ENCODE results near the gene KLHDC9.
A peak's percentile ranks its signal among the peaks of the same experiment; 100 is the strongest.
"Not testable (repeated sequence)": the region's sequence is repeated elsewhere in the genome, so short reads cannot be mapped to it uniquely, and the experiment has no call there.

KLHDC9 gene, protein sequence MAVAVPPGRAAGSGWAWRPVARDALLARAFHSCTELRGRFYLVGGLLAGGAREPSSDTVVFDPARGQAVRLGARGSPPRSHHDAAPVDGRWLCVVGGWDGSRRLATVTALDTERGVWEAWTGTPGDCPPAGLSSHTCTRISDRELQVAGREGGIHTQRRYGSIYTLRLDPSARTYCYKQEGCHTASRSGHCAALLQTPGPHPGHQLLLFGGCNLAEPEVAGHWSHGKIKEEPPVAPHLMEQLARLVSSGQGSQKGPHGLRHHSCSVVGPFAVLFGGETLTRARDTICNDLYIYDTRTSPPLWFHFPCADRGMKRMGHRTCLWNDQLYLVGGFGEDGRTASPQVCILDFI

DNA sequence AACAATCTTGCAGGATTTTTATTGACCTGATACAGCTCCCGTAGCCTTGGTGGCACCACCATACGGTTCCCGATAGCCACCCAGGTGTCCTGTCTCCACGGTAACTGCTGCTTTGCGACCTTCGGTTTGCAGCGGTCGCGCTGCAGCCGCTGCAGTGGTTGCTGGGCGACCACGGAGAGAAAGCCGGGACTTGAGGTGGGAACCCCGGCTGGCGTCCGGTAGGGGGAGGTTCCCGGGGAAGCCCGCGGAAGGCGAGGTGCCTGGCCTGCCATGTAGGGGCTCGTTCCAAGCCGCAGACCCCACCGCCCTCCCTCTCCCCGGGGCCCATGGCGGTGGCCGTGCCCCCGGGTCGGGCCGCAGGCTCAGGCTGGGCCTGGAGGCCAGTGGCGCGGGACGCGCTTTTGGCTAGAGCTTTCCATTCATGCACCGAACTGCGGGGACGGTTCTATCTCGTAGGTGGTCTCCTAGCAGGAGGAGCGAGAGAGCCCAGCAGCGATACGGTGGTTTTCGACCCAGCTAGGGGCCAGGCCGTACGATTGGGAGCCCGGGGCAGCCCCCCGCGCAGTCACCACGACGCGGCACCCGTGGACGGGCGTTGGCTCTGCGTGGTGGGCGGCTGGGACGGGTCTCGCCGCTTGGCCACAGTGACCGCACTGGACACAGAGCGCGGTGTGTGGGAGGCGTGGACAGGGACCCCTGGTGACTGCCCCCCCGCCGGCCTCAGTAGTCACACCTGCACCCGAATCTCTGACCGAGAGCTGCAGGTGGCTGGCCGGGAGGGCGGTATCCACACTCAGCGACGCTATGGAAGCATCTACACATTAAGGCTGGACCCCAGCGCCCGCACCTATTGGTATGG, at the start of gene KLHDC9:
TSS of gene KLHDC9 (plus strand) at position 152 of the 859 bp plus-strand sequence. CDS start at position 327, 175 bp downstream.
- DNase-seq: peak; percentile 64

DNA sequence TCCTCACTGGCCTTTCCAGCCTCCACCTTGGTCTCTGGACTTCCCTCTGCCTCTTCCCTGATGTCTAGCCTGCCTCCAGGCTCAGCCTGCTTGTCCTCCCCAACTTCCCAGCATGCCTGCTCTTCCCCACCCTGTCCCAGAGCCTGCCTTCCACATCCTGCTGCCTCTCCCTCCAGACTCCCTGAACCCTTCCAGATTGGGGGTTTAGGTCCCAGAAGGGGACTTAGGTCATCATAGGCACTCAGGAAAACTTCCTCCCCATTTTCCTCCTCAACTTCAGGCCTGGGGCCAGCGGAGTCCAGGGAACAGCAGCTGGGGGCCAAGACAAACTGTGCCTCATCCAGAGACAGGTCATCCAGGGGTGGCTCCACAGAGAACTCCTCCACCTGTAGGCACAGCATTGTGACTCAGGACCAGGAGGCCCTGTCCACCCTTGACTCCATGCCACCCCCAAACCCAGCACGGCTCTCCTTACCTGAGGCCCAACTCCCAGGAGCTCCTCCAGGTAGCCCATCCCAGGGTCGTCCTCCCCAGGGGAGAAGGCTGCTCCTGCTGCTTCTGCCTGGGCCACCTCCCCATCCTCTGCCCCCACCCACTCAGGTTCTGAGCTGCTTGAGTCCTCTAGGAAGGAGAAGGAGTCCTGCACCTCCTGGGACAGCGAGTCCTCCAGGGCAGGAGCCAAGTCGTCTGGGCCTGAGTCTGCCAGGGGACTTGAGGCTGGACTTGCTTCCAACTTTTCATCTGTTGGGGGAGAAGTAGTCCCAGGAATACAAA, 49.0 kb upstream of the KLHDC9 start:
- no peak for DNase-seq

DNA sequence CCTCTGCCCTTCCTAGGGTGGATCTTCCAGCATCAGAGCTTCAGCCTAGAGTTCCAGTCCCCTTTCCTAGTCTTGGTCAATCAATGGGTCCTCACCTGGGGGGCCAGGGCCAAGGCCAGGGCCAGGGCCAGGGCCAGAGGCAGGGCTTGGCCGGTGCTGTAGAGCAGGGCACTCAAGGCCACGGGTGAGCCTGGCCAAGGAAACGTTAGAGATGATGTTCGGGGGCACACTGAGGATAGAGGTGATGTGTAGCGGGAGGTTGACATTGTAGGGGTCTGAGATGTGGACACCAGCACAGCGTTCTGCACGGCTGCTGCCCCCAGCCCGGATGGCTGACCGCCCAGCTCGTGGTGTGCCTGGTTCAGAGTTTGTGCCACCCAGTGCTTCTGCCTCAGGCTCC, 46.9 kb upstream of the KLHDC9 start:
- no peak for DNase-seq

DNA sequence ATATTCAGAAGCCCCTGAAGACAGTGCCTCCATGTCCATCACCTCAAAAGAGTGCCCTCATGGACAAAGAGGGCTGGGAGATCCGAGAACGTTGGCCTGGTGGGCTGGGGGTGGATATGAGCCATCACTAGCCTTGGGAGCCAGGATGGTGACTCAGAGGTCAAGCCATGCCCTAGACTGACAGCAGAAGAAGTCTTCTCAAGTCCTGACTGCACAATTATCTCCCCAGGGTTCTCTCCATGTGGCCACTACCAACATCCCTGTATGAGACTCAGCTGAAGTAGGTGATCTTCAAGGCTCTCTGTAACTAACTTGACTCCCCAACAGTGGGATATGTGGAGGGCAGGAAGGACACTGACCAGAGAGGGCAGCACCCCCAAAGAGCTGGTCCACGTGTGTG, 45.3 kb upstream of the KLHDC9 start:
- DNase-seq: no peak

DNA sequence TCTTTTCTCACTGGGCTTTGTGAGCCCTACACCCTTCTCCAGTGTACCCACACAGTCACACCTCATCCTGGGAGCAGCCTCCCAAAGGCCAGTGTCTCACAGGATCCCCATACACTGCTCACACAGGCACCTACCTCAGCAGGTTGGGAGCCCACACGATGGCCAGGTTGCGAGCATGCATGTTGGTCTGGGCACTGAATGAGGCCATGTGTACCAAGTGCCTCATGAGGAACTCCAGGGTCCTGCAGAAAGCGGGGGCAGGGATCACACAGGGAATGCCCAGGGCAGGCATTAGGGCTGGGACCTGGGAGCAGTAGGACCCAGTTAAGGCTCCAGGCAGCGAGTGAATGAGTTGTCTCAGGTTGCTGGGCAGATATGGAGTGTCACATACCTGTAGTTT, 43.9 kb upstream of the KLHDC9 start:
- no peak for DNase-seq

DNA sequence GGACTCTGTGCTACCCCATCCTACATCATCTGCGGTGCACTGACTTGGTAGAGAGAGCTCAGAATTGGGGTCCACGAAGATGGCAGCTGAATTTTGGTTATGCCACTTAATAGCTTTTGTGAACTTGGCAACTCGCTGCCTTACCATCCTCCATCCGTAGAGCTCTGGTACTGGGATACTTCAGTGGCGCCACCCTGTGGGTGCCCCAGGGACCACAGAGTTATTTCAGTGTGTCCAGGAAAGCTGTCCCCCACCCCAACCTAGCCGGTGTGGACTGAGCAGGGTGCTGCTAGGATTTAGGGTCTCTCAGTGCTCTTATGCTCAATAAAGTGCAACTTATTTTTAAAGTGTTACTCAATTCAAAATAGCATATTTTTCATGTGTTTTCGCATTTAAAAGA, 43.4 kb upstream of the KLHDC9 start:
- no peak for DNase-seq

DNA sequence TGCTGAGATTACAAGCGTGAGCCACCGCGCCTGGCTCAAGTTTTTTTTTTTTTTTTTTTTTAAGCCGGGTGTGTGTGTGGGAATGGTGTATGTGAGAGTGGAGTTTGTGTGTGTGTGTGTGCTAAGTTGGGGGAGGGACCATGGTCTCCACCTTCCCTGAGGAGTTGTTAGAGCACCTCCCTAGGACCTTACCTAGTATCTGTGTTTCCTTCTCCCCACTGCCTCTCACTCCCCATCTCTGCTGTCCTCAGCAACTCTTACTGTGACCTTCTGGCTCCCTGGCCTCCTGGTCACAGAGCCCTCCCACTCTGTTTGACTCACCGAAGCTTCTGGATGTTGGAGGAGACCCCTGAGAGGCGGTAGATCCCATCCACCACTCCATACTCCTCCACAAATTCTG, 38.9 kb upstream of the KLHDC9 start:
- DNase-seq: no peak

DNA sequence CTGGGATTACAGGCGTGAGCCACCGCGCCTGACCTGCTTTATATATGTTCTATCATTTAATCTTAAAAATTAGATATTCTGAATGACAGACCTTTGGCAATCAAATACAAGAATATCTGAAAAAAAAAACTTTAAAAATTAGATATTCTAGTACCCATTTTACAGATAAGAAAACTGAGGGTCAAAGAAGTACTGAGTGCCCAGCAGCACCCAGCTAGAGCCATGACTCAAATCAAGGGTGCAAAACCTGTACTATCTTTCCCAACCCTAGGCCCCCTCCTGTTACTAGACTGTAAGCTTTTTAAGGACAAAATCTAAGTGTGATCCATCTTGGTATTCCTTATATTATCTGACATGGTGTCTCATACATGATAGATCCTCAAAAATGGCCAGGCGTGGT, 36.7 kb upstream of the KLHDC9 start:
- DNase-seq: no peak

DNA sequence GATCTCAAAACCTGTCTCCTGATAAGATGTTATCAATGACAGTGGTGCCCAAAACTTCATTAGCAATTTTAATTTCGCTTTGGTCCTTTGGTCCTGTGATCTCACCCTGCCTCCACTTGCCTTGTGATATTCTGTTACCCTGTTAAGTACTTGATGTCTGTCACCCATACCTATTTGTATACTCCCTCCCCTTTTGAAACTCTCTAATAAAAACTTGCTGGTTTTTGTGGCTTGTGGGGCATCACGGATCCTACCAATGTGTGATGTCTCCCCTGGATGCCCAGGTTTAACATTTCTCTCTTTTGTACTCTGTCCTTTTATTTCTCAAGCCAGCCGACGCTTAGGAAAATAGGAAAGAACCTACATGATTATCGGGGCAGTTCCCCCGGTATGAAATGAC, 34.2 kb upstream of the KLHDC9 start:
- not testable (repeated sequence) for DNase-seq

DNA sequence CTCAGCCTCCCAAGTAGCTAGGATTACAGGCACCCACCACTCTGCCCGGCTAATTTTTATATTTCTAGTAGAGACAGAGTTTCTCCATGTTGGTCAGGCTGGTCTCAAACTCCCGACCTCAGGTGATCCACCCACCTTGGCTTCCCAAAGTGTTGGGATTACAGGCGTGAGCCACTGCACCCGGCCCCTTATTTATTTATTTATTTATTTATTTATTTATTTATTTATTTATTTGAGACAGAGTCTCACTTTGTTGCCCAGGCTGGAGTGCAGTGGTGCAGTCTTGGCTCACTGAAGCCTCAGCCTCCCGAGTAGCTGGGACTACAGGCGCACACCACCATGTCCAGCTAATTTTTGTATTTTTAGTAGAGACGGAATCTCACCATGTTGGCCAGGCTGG, 32.5 kb upstream of the KLHDC9 start:
- not testable (repeated sequence) for DNase-seq

DNA sequence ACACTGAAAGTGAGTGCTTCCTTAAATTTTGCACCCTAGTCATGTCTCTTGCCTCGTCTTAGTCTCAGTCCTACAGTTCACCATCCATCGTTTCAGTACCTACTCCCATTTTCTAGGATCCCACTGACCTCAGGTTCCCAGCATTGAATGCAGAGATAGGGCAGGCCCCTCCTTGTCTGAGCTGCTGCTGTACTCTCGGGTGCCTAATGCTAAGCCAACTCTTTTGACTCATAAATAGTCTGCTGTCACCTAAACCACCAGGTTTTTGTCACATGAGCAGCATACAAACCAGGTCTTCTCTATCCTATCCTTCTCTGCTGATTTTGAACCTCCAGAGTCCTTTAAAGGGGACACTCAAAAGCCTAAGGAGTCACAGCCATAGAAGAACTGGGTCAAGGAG, 31.5 kb upstream of the KLHDC9 start:
- no peak for DNase-seq

DNA sequence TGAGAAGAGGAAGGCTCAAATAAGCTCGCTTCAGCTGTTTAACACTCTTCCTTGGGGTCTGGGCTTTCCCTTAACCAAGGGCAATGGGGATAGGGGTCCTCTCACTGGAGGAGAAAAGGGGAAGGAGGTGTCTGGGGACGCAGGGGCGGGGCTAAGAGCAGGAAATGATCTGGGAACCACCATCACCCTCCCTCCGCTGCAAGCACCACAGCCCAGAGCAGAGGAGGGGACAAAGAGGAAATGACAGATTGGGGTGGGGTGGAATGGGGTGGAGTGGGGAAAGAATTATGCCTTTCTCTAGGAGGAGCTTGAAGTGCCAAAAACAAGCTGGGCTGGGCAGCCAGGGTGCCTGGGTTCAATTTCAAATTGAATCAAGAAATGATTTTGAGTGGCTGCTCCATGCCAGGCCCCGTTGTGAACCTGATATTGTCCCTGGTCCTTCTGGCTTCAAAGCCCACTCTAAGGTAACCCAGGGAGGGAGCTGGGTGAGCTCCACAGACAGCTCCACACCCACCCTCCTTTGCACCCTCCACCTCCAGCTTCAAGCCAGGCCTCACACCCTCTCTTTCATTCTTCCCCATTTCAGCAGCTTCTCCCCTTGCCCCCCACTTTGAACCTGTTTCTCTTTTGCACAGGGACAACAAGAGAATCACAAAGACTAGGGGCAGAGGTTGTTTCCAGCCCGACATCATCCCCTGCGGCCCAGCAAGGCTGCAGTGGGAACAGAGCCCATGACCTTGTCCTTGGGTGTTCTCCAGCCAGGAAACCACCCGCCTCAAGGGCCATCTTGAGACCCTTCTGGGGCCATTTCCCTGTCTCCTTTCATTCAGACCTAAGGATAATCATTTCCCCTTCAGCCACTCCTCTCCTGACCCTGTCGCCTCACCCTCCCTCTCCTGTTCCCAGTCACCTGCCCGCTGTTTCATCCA, 29.6 kb upstream of the KLHDC9 start:
- peak; percentile 80 for DNase-seq

DNA sequence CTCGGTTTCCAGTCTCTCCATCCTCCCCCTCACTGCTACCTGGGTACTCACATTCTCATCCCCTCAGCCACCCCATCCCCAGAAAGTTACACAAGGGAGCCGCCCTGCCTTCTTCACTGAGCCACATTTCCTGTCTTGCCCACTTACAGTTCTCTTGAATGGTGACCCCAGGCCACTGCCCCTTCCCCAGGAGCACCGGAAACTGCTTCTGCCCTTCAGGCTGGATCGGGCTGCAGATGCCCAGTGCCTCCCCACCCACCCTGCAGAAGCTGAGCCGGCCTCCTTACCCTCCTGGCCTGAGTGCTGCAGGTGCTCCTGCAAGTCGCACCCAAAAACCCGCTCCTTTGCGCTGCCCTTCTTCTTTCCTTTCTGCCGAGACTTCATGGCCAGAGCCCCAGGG, 28.9 kb upstream of the KLHDC9 start:
- peak; percentile 34 for DNase-seq

DNA sequence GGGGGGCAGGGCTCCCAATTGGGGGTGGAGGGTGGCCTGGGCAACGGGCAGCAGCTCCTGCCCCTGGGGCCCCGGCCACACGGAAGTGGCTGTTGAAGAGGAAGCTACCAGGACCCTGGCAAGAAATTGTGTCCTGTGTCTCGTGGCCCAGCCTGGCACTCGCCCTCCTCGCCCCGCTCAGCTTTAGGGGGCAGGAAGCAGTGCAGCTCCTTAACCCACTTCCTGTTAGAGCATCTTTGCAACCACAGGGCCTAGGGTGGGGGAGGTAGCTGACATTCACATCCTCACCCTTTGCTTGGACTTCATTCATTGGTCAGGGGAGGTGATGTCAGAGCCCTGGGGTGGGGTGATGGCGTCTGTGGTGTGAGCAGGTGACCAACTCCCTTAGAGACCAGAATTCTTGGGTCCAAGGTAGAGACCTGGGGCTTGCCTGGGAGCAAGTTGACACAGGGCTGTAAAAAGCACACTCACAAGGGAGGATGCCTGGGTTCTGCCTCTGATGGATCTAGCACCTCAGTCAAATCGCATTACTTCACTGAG, 28.4 kb upstream of the KLHDC9 start, which contains the start of gene ARHGAP30:
TSS of gene ARHGAP30 (minus strand) at position 161 of the 540 bp plus-strand sequence. CDS start 267 bp downstream, outside the sequence.
- peak; percentile 77 for DNase-seq

DNA sequence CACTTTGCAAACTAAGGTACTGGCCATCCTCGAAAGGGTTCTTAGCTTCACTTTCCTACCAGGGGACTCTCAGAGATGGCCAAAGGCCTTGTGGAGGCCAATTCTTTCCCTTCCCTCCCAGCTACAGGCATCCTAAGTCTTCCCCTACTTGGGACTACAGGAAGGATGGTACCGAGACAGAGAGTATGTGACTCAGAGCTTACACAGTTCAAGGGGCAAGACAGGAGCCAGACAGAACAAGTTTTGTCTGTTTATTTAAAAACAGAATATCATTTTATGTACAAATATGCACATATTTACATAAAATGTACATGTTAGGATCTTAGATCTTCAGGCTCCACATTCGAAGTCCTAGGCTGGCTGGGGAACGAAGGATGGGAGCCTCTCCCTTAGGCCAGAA, 27.4 kb upstream of the KLHDC9 start:
- DNase-seq: no peak

DNA sequence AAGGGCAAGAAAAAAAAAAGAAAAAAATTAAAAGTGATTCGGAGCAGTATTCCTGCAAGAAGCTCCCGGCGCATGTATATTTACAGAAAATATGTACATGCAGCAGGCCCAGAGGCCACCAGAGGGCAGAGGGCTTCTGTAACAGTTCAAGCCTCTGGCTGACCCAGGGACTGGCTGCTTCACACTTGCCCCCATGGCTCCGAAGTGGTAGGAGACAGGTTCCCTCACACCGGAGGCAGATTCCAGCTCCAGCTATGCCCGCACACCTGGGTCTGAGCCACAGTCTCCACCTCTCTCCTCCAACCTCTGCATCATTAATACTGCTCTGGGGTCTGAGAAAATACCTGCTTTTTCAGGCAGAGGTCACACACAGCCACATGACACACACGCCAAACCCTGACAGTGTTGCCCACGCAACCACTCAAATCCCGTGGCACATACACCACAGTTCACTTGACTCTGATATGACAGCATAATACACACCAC, 26.2 kb upstream of the KLHDC9 start:
- DNase-seq: peak; percentile 52

DNA sequence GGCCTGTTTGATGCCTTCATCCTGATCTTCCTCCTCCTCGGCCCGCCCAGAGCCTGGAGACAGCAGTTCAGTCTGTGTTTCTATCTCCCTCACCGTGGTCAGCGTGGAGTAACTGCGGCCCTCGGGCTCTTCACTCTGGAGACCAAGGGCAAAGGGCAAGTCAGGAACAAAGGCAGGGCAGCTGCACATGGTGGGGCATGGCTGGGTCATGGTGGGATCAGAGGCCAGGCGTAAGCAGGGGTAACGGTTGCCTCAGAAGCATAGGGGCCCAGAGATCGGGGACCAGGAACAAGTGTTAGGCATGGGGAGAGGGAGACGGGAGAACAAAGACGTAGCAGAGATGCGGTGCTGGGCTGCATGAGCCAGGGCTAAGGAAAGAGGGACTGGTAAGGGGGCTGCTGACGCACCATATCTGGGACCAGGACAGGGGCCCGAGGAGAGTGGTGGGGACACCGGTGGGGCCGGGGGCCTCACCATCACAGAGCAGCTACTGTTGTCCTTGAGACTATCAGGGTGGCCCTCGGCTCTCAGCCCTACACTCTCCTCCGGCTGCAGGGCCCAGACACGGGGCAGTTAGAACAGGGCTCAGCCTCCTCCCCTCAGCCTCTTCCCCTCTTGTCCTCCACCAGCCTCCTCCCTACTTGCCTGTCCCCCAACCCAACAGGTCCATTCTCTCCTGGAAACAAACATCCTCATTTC, 25.3 kb upstream of the KLHDC9 start:
- DNase-seq: no peak

DNA sequence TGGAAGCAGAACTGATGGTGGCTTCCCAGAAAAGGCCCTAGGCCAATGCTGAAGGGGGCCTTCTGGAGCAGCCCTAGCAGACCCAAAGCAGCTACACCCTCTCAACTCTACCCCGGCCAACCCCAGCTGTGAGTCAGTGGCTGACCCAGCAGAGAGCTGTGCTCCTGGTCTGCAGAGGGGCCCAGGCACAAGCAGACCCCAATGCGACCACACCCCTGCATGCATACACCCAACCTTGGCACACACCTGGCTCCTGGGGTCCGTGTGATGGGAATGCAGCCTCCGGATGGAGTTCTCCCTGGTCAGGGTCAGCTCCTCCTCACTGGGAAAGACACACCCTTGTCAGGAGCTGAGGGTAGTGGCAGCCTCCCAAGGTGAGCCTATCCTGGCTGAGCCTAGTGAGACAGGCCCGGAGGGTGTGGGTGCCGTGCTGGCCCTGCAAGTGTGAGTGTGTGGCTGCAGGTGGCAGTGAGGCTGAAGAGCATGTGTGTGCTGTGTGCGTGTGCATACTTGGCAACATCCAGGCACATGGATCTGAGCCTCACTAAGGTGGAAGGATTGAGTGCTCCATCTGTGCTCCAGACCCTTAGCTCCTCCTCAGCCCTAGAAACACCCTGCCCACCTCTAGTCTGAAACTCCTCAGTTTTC, 24.6 kb upstream of the KLHDC9 start:
- no peak for DNase-seq

DNA sequence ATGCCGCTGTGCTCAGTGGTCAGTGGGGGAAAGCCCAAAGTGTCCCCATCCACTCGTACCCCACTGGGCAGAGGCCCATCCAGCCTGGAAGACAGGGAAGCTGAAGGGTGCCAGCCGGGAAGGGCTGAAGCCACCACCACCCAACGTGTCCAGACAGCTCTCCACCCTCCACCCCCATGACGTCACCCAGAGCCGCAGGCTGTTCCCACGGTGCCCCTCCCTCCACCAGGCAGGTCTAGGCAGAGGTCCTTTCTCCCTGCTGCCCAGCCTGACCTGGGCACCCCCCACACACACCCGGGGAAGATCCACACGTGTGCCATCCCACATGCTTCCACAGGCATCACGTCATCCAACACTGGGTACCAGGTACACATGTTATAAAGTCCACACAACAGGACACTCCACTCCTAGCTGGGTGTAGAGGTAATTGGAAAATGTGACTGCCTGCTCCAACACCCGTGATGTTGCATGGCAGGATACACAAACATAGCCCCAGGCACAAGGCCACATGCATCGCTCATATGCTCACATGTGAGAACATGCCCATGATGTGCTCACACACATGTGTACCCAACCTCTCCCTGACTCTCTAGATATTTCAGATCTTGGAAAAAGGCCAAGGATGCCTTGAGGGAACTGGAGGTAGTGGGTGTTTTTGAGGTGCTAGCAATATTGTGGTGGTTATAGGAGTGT, 23.3 kb upstream of the KLHDC9 start:
- no peak for DNase-seq

DNA sequence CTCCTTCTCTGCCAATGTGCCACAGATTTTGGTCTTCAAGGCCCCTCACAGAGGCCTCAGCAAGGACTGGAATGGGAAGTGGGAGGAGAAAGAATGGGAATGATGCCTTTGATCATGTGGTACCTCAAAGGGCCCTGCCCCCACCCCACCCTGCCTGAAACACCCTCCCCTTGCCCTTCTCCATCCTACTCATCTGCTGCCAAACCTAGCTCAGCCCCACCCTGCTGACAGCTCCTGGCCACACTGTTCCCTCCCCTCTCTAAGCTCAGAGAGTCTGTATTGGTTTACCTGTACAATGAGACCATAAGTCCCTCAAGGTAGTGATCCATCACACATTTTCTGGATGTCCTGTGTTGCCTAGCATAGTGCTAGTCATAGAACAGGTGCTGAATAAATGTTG, 21.8 kb upstream of the KLHDC9 start:
- DNase-seq: no peak
